NCI-H226 (cell line): ENCODE data around the gene PARP3.

Experiments used
- DNase-seq: peaks from one replicate; pipeline ENCODE4 v3.0.0-alpha.2; 2015

The PARP3 gene

GRCh38 chr3:51934139-51934850, 7.9 kb upstream of the PARP3 start:
- DNase-seq = no peak

GRCh38 chr3:51934991-51935885, 6.9 kb upstream of the PARP3 start:
- DNase-seq = no peak

GRCh38 chr3:51935886-51936755, 6.0 kb upstream of the PARP3 start:
- no peak for DNase-seq

- DNase-seq = no peak
These were observed 5.1 kb upstream of the PARP3 start for GRCh38 chr3:51937014-51937413.

- DNase-seq = no peak
These were observed 4.3 kb upstream of the PARP3 start for GRCh38 chr3:51937611-51938450.

- no peak for DNase-seq
These were observed 3.3 kb upstream of the PARP3 start for GRCh38 chr3:51938780-51939425.

GRCh38 chr3:51940648-51941462, 1.3 kb upstream of the PARP3 start:
- no peak for DNase-seq

- no peak for DNase-seq
These were observed 733 bp upstream of the PARP3 start for GRCh38 chr3:51941463-51941797.

- DNase-seq = peak; percentile 71
These were observed 664 bp downstream of the PARP3 start for GRCh38 chr3:51942603-51943450.

- no peak for DNase-seq
These were observed 1.6 kb downstream of the PARP3 start for GRCh38 chr3:51943451-51944391.

- no peak for DNase-seq
These were observed 2.4 kb downstream of the PARP3 start for GRCh38 chr3:51944451-51945021.

- DNase-seq = no peak
These were observed 3.1 kb downstream of the PARP3 start for GRCh38 chr3:51945031-51945840.

GRCh38 chr3:51945926-51946705, 4.0 kb downstream of the PARP3 start:
- no peak for DNase-seq

- no peak for DNase-seq
These were observed 4.6 kb downstream of the PARP3 start for GRCh38 chr3:51946796-51947195.

- no peak for DNase-seq
These were observed 5.2 kb downstream of the PARP3 start for GRCh38 chr3:51947215-51947900.

GRCh38 chr3:51948016-51948580, 5.9 kb downstream of the PARP3 start:
- no peak for DNase-seq
